ENCODE data around the gene KIF16B. TPM values are rescaled to one million over a fixed set of nuclear protein-coding genes. Genes with fewer than 3 reads are reported as not detected.

The KIF16B gene
- total RNA-seq, 1 donor from 2014 or later = 19.0 TPM

GRCh38 chr20:16537025-16537665 lies 36.1 kb downstream of the KIF16B start:
- FAIRE-seq (peak; percentile 50), DNase-seq (ENCODE audit: low read depth) (no peak)
- H3K4me3 ChIP-seq (ENCODE audit: low read depth, low read length) = no peak overlapping the region

GRCh38 chr20:16535277-16535676 lies 38.0 kb downstream of the KIF16B start:
- Histone ChIP-seq H3K4me3 (ENCODE audit: low read depth, low read length) (no peak overlapping the region), H3K27me3 (ENCODE audit: control insufficient read depth, insufficient read depth, low read length) (no peaks in the 10 kb centered on the region), H3K36me3 (ENCODE audit: control insufficient read depth, insufficient read depth, low read length) (peaks cover 3% of the 10 kb centered on the region)
- TF ChIP-seq, protein P1, sequence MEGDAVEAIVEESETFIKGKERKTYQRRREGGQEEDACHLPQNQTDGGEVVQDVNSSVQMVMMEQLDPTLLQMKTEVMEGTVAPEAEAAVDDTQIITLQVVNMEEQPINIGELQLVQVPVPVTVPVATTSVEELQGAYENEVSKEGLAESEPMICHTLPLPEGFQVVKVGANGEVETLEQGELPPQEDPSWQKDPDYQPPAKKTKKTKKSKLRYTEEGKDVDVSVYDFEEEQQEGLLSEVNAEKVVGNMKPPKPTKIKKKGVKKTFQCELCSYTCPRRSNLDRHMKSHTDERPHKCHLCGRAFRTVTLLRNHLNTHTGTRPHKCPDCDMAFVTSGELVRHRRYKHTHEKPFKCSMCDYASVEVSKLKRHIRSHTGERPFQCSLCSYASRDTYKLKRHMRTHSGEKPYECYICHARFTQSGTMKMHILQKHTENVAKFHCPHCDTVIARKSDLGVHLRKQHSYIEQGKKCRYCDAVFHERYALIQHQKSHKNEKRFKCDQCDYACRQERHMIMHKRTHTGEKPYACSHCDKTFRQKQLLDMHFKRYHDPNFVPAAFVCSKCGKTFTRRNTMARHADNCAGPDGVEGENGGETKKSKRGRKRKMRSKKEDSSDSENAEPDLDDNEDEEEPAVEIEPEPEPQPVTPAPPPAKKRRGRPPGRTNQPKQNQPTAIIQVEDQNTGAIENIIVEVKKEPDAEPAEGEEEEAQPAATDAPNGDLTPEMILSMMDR (IDR thresholded peaks at IDR 0.05; ENCODE audit: insufficient read depth, low read length, severe bottlenecking) = no peak
- FAIRE-seq (no peak), DNase-seq (ENCODE audit: low read depth) (no peak)

More at GRCh38 chr20:16537025-16537665, 36.1 kb downstream of the KIF16B start:
- no peaks in the 10 kb centered on the region for H3K27me3 ChIP-seq (ENCODE audit: control insufficient read depth, insufficient read depth, low read length)
- peaks cover 3% of the 10 kb centered on the region for H3K36me3 ChIP-seq (ENCODE audit: control insufficient read depth, insufficient read depth, low read length)
- TF ChIP-seq, protein P1 (IDR thresholded peaks at IDR 0.05; ENCODE audit: insufficient read depth, low read length, severe bottlenecking) = no peak

GRCh38 chr20:16533502-16533901 lies 39.7 kb downstream of the KIF16B start:
- TF ChIP-seq, protein P1 (IDR thresholded peaks at IDR 0.05; ENCODE audit: insufficient read depth, low read length, severe bottlenecking) = no peak
- Histone ChIP-seq H3K27me3 (ENCODE audit: control insufficient read depth, insufficient read depth, low read length) (no peaks in the 10 kb centered on the region), H3K4me3 (ENCODE audit: low read depth, low read length) (no peak overlapping the region), H3K36me3 (ENCODE audit: control insufficient read depth, insufficient read depth, low read length) (no peaks in the 10 kb centered on the region)
- DNase-seq (ENCODE audit: low read depth) (no peak), FAIRE-seq (no peak)

GRCh38 chr20:16531485-16531884 lies 41.8 kb downstream of the KIF16B start:
- H3K36me3 ChIP-seq (ENCODE audit: control insufficient read depth, insufficient read depth, low read length) = no peaks in the 10 kb centered on the region

DNA sequence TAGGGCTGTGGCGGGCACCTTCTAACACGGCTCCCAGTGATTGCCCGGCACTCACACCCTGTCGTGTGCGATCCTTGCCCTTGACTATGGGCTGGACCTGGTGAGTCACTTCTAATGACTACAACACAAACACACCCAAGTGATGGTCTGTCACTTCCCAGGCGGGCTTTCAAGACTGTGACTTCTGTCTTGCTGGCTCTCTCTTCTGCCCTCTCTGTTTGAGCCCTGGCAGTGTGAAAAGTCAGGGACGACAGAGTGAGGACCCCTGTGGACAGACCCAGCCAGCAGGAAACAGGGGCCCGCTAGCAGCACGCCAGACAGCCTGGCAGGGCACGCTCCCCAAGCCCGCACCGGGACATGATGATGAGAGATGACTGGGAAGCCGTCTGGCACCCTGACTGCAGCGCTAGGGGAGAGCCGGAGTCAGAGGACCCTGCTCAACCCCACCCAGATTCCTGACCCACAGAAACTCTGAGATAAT lies 43.0 kb downstream of the KIF16B start:
- DNase-seq (ENCODE audit: low read depth) (peak; percentile 79), FAIRE-seq (no peak)
- Histone ChIP-seq H3K4me3 (ENCODE audit: low read depth, low read length) (no peak overlapping the region), H3K27me3 (ENCODE audit: control insufficient read depth, insufficient read depth, low read length) (no peaks in the 10 kb centered on the region), H3K36me3 (ENCODE audit: control insufficient read depth, insufficient read depth, low read length) (peaks cover 1% of the 10 kb centered on the region)
- TF ChIP-seq, protein P1 (IDR thresholded peaks at IDR 0.05; ENCODE audit: insufficient read depth, low read length, severe bottlenecking) = no peak

More at GRCh38 chr20:16531485-16531884, 41.8 kb downstream of the KIF16B start:
- FAIRE-seq (no peak), DNase-seq (ENCODE audit: low read depth) (no peak)
- TF ChIP-seq, protein P1 (IDR thresholded peaks at IDR 0.05; ENCODE audit: insufficient read depth, low read length, severe bottlenecking) = no peak
- Histone ChIP-seq H3K4me3 (ENCODE audit: low read depth, low read length) (no peak overlapping the region), H3K27me3 (ENCODE audit: control insufficient read depth, insufficient read depth, low read length) (no peaks in the 10 kb centered on the region)

Data from bronchial epithelial cell (primary cell).